ENCODE data around the gene TP73.
A peak's percentile ranks its signal among the peaks of the same experiment; 100 is the strongest.

TP73 gene

GRCh38 chr1:3636080-3636479 lies 16.2 kb upstream of the TP73 start:
- DNase-seq = no peak

GRCh38 chr1:3636531-3636930 lies 15.8 kb upstream of the TP73 start:
- no peak for DNase-seq

GRCh38 chr1:3638027-3638426 lies 14.3 kb upstream of the TP73 start:
- no peak for DNase-seq

GRCh38 chr1:3638676-3639075 lies 13.6 kb upstream of the TP73 start:
- DNase-seq = no peak

DNA sequence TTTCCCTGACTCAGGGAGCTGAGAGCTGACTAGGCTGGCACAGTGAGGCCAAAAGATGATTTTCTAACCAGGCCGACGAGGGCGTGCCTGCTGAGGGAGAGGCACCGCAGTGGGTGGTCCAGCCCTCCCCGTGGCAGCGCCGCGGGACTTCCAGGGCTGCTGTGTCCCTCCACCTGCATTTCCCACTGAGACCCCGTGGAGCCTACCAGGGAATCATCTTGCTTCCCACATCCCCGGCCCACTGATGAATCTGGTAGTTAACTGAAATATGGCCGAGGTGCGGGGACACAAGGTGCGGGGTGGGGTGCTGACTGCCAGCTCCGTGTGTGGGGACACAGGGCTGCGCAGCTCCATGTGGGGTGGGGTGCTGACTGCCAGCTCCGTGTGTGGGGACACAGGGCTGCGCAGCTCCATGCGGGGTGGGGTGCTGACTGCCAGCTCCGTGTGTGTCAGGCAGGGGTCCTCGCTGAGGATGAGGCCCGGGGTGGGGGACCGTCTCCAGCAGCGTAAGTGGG lies 12.9 kb upstream of the TP73 start:
- DNase-seq = no peak

- DNase-seq = no peak
Observed at GRCh38 chr1:3640121-3640837, 12.0 kb upstream of the TP73 start.

- DNase-seq = no peak
Observed at GRCh38 chr1:3641046-3641760, 11.1 kb upstream of the TP73 start.

- DNase-seq = no peak
Observed at GRCh38 chr1:3641816-3642215, 10.5 kb upstream of the TP73 start.

GRCh38 chr1:3642919-3643675 lies 9.2 kb upstream of the TP73 start:
- DNase-seq = no peak

DNA sequence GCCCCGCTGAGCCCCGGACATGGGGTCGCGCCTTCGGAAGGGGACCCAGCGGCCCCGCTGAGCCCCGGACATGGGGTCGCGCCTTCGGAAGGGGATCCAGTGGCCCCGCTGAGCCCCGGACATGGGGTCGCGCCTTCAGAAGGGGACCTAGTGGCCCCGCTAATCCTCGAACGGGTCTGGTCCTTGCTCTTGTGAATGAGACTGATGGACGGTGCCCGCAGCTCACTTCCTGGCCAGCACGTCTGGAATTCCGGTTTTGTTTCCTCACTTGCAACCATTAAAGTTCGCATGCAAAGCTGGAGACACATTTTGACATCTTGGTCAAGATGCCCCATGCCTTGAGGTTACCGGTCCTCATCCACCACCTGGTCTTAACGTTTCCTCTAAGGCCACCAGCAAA lies 8.0 kb upstream of the TP73 start:
- DNase-seq = no peak

DNA sequence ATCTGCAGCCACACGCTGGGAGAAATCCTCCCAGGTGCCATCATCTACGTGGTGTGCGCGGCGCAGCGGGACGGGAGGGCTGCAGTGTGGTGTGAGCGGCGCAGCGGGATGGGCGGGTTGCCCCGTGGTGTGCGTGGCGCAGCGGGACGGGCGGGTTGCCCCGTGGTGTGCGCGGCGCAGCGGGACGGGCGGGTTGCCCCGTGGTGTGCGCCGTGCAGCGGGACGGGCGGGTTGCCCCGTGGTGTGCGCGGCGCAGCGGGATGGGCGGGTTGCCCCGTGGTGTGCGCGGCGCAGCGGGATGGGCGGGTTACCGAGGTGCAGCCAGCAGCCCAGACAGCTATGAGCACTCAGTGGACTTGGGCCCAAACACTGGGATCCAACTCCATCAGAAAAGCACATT lies 7.1 kb upstream of the TP73 start:
- no peak for DNase-seq

DNA sequence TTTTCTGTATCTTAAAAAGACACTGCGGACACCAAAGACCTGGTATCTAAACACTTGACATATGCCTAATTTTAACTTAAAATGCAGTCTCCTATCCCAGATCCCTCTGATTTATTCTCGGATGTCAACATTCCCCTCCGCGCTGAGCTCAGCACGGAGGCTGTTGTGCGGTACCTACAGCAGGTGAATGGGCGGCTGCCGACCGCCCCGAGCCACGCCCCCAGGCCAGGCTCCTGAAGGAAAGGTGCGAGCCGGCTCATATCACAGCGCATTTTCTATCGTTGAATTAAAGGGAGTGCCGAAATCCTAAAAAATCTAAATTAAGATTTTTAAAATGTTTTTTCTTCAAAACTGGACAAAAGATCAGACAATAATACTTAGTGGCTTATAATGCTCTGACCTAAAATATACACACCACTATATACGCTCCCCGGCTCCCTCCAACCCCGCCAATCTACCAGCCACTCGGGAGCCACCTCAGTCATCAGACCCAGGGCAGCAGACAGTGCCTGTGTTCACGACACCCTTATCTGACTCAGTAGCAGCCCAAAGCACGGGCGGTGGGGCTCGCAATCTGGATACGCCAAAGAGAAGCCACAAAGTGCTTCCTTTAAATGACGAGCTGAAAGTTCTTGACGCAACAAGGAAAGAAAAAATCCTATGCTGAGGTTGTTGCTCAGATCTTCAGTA lies 6.5 kb upstream of the TP73 start:
- no peak for DNase-seq

GRCh38 chr1:3646596-3646995 lies 5.7 kb upstream of the TP73 start:
- DNase-seq = no peak

DNA sequence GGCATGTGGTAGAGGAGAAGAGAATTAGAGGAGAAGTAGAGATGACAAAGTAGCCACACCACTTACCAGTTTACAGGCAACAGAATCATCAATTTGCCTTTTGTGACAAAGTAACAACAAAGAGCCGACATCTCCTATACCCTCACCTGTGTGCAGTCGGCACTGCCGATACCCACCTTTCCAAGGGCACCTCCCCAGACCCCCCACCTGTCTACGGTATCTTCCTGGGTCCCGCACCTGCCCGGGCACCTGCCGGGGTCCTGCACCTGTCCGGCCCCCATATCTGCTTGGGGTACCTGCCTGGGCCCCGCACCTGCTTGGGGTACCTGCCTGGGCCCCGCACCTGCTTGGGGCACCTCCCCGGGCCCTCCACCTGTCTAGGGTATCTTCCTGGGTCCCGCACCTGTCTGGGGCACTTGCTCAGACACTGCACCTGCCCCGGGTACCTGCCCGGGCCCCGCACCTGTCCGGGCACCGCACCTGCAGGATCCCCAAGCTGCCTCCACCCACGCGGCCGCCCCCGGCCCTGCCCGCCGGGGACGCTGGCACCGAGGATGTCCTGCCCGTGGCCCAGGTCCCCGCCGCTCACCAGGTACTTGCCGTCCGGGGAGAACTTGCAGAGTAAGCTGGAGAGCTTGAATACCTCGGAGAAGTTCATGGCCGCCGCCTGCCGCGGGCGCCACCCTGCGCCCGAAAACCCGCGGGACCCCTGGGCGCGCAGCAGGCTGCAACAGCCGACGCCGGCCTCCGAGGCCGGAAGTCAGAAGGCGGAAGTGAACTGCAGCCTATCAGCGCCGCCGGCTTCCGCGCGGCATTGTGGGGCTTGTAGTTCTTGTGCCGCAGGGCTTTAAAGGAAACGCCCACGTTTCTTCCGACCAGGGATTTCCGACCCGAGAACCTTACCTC lies 2.7 kb upstream of the TP73 start, which contains the start of gene WRAP73:
WRAP73 (minus strand) TSS at position 762 of the 906 bp plus-strand sequence; CDS start at position 658, 104 bp downstream.
- DNase-seq = peak; percentile 83

- no peak for DNase-seq
Observed at GRCh38 chr1:3650248-3651025, 1.9 kb upstream of the TP73 start.

GRCh38 chr1:3651026-3651929 lies 1.0 kb upstream of the TP73 start:
- DNase-seq = no peak

DNA sequence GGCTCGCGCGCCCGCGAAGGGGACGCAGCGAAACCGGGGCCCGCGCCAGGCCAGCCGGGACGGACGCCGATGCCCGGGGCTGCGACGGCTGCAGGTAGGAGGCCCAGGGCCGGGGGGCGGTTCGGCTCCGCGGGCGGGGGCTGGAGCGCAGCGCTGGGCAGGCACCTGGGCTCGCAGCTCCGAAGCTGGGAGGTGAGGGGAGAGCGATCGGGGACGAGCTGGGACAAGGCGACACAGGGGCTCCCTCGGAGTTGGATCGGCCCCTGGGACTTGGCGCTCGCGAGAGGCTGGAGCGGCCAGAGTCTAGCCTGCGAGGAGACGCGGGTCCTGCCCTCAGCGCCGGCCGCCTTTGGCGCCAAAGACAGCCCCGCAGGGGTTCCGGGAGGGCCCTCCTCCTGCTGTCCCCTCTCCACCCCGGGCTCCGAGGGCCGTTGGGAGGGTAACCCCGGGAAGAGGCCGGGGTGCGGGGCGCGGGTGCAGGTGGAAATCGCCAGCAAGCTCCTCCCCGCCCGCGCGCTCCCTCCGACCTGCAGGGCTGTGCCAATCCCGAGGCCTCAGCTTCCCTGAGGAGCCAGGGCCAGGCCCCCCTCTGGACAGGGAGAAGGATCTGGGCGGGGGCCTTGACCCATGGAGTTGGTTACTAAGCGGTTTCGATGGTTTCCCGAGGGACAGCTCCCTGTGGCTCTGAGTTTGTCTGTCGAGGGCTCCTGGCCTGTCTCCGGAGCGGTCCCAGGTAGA lies 401 bp downstream of the TP73 start:
- no peak for DNase-seq

DNA sequence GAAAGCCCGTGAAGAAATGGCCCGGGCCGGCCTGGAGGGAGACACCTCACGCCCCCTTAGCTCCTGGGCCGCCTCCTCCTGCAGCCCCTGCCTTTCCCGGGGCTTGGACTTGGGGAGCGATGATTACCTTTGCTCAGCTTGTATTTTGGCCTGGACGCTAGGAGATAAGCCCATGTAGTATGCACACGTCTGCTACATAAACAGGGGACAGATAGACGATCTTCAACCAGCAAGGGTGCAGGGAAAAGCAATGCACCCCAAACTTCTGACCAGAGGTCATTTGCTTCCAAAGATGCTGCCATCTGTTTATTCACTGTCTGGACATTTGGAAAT lies 936 bp downstream of the TP73 start:
- DNase-seq = no peak

- DNase-seq = no peak
Observed at GRCh38 chr1:3654549-3655281, 2.4 kb downstream of the TP73 start.

All from activated T-cell treated with anti-CD3 and anti-CD28 coated beads for 4 hours (primary cell).